ENCODE measurements around the gene CLCF1. TPM values are rescaled to one million over a fixed set of nuclear protein-coding genes. Genes with fewer than 3 reads are reported as not detected.
A peak's percentile ranks its signal among the peaks of the same experiment; 100 is the strongest.

The CLCF1 gene
- total and polyA plus RNA-seq, 10 of the 15 experiments (the other 5 are each of a cell fraction or from before 2014, with no cell fraction given), result 0.16 to 2.1 (median 0.63) TPM; not detected in 1

DNA sequence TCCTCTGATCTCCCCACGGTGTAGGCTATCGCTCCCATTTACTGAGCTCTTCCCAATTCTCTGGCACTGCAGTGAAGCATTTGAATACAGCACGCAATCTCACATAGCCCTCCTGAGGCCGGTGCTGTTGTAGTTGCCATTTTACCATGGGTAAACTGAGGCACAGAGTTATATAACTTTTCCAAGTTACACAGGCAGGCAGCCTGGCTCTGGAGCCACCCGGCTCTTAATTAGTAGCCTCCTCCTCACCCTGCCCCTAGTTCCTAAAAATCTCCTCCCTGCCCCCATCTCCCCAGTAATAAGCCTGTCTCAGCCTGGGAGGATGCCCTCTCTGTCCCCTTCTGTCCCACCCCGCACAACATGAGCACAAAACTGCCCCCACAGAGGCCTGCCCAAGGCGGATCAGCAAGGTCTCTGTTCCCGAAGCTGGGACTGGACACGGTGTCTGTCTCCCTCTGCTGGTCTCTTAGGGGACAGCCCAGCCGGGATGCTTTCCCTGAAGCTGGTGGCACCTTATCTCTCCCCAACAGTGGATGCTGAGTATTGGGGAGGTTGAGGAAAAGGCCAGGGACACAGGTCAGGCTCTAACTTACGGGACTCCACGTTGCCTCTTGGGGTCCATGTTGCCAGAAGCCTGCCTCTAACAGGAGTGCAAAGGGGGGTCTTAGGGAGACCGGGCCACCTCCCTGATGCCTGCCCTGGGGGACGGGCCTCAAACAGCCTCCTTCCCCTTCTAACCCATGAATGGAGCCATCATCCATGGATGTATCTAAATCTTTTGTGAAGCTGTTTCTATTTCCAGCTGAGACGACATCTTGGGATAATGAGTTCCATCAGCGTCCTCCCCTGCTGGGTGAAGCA, 9.1 kb upstream of the CLCF1 start:
- ATAC-seq (peak; percentile 93), DNase-seq (ENCODE audit: low read depth, low spot score) (no peak), FAIRE-seq (peak; percentile 95)
- in situ Hi-C loops (cut with MboI) (loop anchor here (5.0 kb wide), 1 partner anchor 120 kb away; no protein-coding TSS in a partner anchor), intact Hi-C loops (cut with micrococcal nuclease; ENCODE audit: unreplicated experiment) (loop anchor here (1.0 to 2.0 kb wide), 4 partner anchors 25 to 120 kb away; no protein-coding TSS in a partner anchor)
- no peaks in the 10 kb centered on the region for H3K79me2 ChIP-seq (ENCODE audit: control insufficient read depth, insufficient read depth, low read length)
- no TSS peak for BruUV-seq (replicated peaks)
- no peak overlapping the region for H3K9ac ChIP-seq (ENCODE audit: control insufficient read depth, insufficient read depth, low read length)
- ChIA-PET RAD21 (ENCODE audit: unreplicated experiment) (interaction anchor here (0.8 to 15.0 kb wide), 26 partner anchors 9 to 301 kb away, joined by 3 to 525 read pairs (median 6); partner anchors contain the start of genes PITPNM1, POLD4, PPP1CA and RAD9A), POLR2A (interaction anchor here (0.6 to 8.4 kb wide), 13 partner anchors 9 to 517 kb away, joined by 3 to 183 read pairs (median 4); partner anchors contain the start of genes CLCF1, POLD4, PPP1CA and RAD9A), CTCF (interaction anchor here (0.5 to 25.5 kb wide), 35 partner anchors 9 to 328 kb away, joined by 3 to 1301 read pairs (median 5); partner anchors contain the start of genes AIP, ANKRD13D, CLCF1 and GRK2), SMC1A (ENCODE audit: uncharacterized antibody, unreplicated experiment) (interaction anchor here (0.6 to 21.3 kb wide), 21 partner anchors 8 to 549 kb away, joined by 3 to 646 read pairs (median 4); partner anchors contain the start of genes ANKRD13D, CLCF1, POLD4 and TBC1D10C)
- H4K20me1 ChIP-seq (ENCODE audit: control insufficient read depth, insufficient read depth), result no peaks in the 10 kb centered on the region
- no peaks in the 10 kb centered on the region for H3K9me3 ChIP-seq (replicated peaks; ENCODE audit: control insufficient read depth, insufficient read depth, low read length)
- H3K4me1 ChIP-seq (ENCODE audit: control insufficient read depth, insufficient read depth, low read length), result peaks cover 19% of the 10 kb centered on the region
- peaks cover 0 to 3% of the 10 kb centered on the region in 2 experiments; a peak in 2 of 4 replicates for H3K27me3 ChIP-seq (replicated peaks in 1 of 2; ENCODE audit: control insufficient read depth in 2 of 2, insufficient read depth in 2 of 2, low read length in 1 of 2)
- no peak overlapping the region for H3K4me3 ChIP-seq
- H3K27ac ChIP-seq (ENCODE audit: control insufficient read depth, insufficient read depth), result no peak overlapping the region
- no peak overlapping the region for H3K4me2 ChIP-seq (ENCODE audit: control insufficient read depth, insufficient read depth)
- H2AFZ ChIP-seq (ENCODE audit: control insufficient read depth, low read depth, low read length), result peak overlapping the region; percentile 35
- 41% methylated on average over 16 of the region's 16 CpGs for WGBS (ENCODE audit: insufficient coverage, insufficient replicate concordance, low lambda C conversion rate, missing lambda C conversion rate)
- H3K36me3 ChIP-seq (ENCODE audit: control insufficient read depth in 2 of 2, insufficient read depth in 2 of 2, low read length in 1 of 2), result no peaks in the 10 kb centered on the region
- no peak for TF ChIP-seq CBX3 (IDR thresholded peaks at IDR 0.05; ENCODE audit: borderline replicate concordance, low read depth)
- no peak for TF ChIP-seq RAD51 (IDR thresholded peaks at IDR 0.05)
- TF ChIP-seq, protein P1, sequence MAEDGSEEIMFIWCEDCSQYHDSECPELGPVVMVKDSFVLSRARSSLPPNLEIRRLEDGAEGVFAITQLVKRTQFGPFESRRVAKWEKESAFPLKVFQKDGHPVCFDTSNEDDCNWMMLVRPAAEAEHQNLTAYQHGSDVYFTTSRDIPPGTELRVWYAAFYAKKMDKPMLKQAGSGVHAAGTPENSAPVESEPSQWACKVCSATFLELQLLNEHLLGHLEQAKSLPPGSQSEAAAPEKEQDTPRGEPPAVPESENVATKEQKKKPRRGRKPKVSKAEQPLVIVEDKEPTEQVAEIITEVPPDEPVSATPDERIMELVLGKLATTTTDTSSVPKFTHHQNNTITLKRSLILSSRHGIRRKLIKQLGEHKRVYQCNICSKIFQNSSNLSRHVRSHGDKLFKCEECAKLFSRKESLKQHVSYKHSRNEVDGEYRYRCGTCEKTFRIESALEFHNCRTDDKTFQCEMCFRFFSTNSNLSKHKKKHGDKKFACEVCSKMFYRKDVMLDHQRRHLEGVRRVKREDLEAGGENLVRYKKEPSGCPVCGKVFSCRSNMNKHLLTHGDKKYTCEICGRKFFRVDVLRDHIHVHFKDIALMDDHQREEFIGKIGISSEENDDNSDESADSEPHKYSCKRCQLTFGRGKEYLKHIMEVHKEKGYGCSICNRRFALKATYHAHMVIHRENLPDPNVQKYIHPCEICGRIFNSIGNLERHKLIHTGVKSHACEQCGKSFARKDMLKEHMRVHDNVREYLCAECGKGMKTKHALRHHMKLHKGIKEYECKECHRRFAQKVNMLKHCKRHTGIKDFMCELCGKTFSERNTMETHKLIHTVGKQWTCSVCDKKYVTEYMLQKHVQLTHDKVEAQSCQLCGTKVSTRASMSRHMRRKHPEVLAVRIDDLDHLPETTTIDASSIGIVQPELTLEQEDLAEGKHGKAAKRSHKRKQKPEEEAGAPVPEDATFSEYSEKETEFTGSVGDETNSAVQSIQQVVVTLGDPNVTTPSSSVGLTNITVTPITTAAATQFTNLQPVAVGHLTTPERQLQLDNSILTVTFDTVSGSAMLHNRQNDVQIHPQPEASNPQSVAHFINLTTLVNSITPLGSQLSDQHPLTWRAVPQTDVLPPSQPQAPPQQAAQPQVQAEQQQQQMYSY (CRISPR knock-in tag; IDR thresholded peaks at IDR 0.05), result no peak
- TF ChIP-seq, protein P2, sequence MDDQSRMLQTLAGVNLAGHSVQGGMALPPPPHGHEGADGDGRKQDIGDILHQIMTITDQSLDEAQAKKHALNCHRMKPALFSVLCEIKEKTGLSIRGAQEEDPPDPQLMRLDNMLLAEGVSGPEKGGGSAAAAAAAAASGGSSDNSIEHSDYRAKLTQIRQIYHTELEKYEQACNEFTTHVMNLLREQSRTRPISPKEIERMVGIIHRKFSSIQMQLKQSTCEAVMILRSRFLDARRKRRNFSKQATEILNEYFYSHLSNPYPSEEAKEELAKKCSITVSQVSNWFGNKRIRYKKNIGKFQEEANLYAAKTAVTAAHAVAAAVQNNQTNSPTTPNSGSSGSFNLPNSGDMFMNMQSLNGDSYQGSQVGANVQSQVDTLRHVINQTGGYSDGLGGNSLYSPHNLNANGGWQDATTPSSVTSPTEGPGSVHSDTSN (IDR thresholded peaks at IDR 0.05; ENCODE audit: insufficient replicate concordance, low read depth, low read length), result no peak
- no peak for TF ChIP-seq JUNB (IDR thresholded peaks at IDR 0.05)
- no peak for TF ChIP-seq STAT1 (conservative IDR thresholded peaks at IDR 0.05)
- peak in 1 of 2 experiments; percentile 26; a peak in 1 of 4 replicates for TF ChIP-seq IKZF2 (IDR thresholded peaks at IDR 0.05)
- TF ChIP-seq LARP7 (IDR thresholded peaks at IDR 0.05), result peak; percentile 52; the same call in 1 of the 2 replicates
- TF ChIP-seq BHLHE40 (IDR thresholded peaks at IDR 0.05; ENCODE audit: borderline replicate concordance in 1 of 2, low read depth in 2 of 2, low read length in 1 of 2), result no peak
- TF ChIP-seq FOS (IDR thresholded peaks at IDR 0.05; ENCODE audit: borderline replicate concordance, extremely low read depth, insufficient read length), result no peak
- no peak for TF ChIP-seq KDM1A (IDR thresholded peaks at IDR 0.05; ENCODE audit: borderline replicate concordance)
- no peak for TF ChIP-seq POLR2A (IDR thresholded peaks at IDR 0.05; ENCODE audit: low read depth, low read length)
- no peak for TF ChIP-seq SUZ12 (IDR thresholded peaks at IDR 0.05; ENCODE audit: unreplicated experiment)
- no peak for TF ChIP-seq ESRRA (IDR thresholded peaks at IDR 0.05; ENCODE audit: low read length)
- no peak for TF ChIP-seq NFIC (IDR thresholded peaks at IDR 0.05; ENCODE audit: low read depth, low read length)
- TF ChIP-seq IRF4 (IDR thresholded peaks at IDR 0.05; ENCODE audit: low read depth, low read length), result peak; percentile 55; the same call in 1 of the 2 replicates
- TF ChIP-seq, protein P3, sequence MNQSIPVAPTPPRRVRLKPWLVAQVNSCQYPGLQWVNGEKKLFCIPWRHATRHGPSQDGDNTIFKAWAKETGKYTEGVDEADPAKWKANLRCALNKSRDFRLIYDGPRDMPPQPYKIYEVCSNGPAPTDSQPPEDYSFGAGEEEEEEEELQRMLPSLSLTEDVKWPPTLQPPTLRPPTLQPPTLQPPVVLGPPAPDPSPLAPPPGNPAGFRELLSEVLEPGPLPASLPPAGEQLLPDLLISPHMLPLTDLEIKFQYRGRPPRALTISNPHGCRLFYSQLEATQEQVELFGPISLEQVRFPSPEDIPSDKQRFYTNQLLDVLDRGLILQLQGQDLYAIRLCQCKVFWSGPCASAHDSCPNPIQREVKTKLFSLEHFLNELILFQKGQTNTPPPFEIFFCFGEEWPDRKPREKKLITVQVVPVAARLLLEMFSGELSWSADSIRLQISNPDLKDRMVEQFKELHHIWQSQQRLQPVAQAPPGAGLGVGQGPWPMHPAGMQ (IDR thresholded peaks at IDR 0.05; ENCODE audit: borderline replicate concordance), result no peak
